ENCODE measurements around the gene MYBL2.
A peak's percentile ranks its signal among the peaks of the same experiment; 100 is the strongest.
"Not testable (repeated sequence)": the region's sequence is repeated elsewhere in the genome, so short reads cannot be mapped to it uniquely, and the experiment has no call there.

MYBL2 gene

GRCh38 chr20:43666376-43667328, at the start of gene MYBL2:
TSS of gene MYBL2 (plus strand) at chr20:43667114. CDS start at chr20:43667284, 170 bp downstream.
- peak; percentile 49 for DNase-seq (ENCODE audit: low spot score)

- DNase-seq (ENCODE audit: low spot score): no peak
Measured at GRCh38 chr20:43631598-43631997, 35.3 kb upstream of the MYBL2 start.

GRCh38 chr20:43636429-43636828, 30.5 kb upstream of the MYBL2 start:
- DNase-seq (ENCODE audit: low spot score): no peak

GRCh38 chr20:43642548-43642947, 24.4 kb upstream of the MYBL2 start:
- no peak for DNase-seq (ENCODE audit: low spot score)

- no peak for DNase-seq (ENCODE audit: low spot score)
Measured at GRCh38 chr20:43650997-43651525, 15.9 kb upstream of the MYBL2 start.

- not testable (repeated sequence) for DNase-seq (ENCODE audit: low spot score)
Measured at GRCh38 chr20:43651650-43652184, 15.2 kb upstream of the MYBL2 start.

- no peak for DNase-seq (ENCODE audit: low spot score)
Measured at GRCh38 chr20:43653966-43654365, 12.9 kb upstream of the MYBL2 start.

- not testable (repeated sequence) for DNase-seq (ENCODE audit: low spot score)
Measured at GRCh38 chr20:43655176-43655575, 11.7 kb upstream of the MYBL2 start.

- no peak for DNase-seq (ENCODE audit: low spot score)
Measured at GRCh38 chr20:43655937-43656336, 11.0 kb upstream of the MYBL2 start.

- DNase-seq (ENCODE audit: low spot score): peak; percentile 21
Measured at GRCh38 chr20:43658069-43658722, 8.7 kb upstream of the MYBL2 start.

- no peak for DNase-seq (ENCODE audit: low spot score)
Measured at GRCh38 chr20:43658723-43659419, 8.0 kb upstream of the MYBL2 start.

- no peak for DNase-seq (ENCODE audit: low spot score)
Measured at GRCh38 chr20:43662943-43663655, 3.8 kb upstream of the MYBL2 start.

- DNase-seq (ENCODE audit: low spot score): no peak
Measured at GRCh38 chr20:43665466-43666176, 1.3 kb upstream of the MYBL2 start.

- no peak for DNase-seq (ENCODE audit: low spot score)
Measured at GRCh38 chr20:43667341-43668132, 623 bp downstream of the MYBL2 start.

- DNase-seq (ENCODE audit: low spot score): no peak
Measured at GRCh38 chr20:43669332-43669731, 2.4 kb downstream of the MYBL2 start.

GRCh38 chr20:43670423-43670822, 3.5 kb downstream of the MYBL2 start:
- no peak for DNase-seq (ENCODE audit: low spot score)

GRCh38 chr20:43676368-43676767, 9.5 kb downstream of the MYBL2 start:
- no peak for DNase-seq (ENCODE audit: low spot score)

GRCh38 chr20:43680981-43681380, 14.1 kb downstream of the MYBL2 start:
- no peak for DNase-seq (ENCODE audit: low spot score)

- DNase-seq (ENCODE audit: low spot score): no peak
Measured at GRCh38 chr20:43681468-43681942, 14.6 kb downstream of the MYBL2 start.

- no peak for DNase-seq (ENCODE audit: low spot score)
Measured at GRCh38 chr20:43681991-43682410, 15.1 kb downstream of the MYBL2 start.

Data from kidney capillary endothelial cell (primary cell).